Activated CD4-positive, alpha-beta T cell treated with anti-CD3 and anti-CD28 coated beads, Interleukin-2, amount 50 U/mL, for 4 hours (primary cell): ENCODE measurements around the gene ZBED1.
"Not testable (repeated sequence)": the region's sequence is repeated elsewhere in the genome, so short reads cannot be mapped to it uniquely, and the experiment has no call there.

Experiments
- DNase-seq, 2 experiments: peaks; one replicate each; pipeline ENCODE4 v3.0.0-alpha.2; 2020

The ZBED1 gene

DNA sequence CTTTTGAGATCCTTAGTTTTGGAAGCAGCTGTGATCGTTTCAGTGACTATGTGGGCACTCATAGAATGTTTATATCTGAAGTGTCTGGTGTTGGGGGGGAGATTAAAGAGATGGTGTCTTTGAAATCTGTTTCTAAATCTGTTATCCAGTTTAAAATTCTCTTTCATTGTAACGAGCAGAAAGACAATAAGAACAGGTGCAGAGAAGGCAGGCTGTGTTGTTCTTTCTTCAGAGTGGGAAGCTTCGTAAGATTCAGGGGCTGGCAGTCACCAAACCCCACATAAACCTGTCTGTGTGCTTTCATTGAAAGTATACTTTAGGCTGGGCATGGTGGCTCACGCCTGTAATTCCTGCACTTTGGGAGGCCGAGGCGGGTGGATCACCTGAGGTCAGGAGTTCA lies 16.3 kb upstream of the ZBED1 start:
- DNase-seq: no peak

DNA sequence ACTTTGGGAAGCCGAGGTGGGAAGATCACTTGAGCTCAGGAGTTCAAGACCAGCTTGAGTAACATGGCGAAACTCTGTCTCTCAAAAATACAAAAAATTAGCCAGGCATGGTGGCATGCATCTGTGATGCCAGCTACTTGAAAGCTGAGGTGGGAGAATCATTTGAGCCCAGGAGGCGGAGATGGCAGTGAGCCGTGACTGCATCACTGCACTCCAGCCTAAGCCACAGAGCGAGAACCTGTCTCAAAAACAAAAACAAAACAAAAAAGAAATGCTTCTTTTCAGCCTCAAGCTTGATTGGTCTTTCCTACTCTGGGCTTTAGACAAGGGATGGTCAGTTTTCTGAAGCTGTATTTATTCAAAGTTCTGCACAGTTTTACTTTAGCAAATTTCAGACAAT lies 15.8 kb upstream of the ZBED1 start:
- no peak for DNase-seq

DNA sequence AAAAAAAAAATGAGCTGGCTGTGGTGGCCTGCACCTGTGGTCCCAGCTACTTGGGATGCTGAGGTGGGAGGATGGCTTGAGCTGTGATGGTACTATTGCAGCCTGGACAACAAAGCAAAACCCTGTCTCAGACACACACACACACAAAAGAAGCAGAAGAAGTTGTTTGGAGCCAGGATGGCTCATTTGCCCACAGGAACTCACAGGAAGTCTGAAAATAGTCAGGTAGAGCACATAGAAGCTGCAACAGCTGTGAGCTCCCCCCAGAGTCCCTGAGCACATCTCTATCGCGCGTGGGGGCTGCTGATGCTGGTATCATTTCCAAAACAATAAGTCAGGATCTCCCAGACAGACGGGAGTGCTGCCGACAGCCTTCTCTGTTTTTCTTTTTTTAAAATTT lies 13.4 kb upstream of the ZBED1 start:
- DNase-seq: no peak

- DNase-seq: no peak
These were observed 12.4 kb upstream of the ZBED1 start for GRCh38 chrX:2513121-2513664.

- DNase-seq: no peak
These were observed 11.7 kb upstream of the ZBED1 start for GRCh38 chrX:2512501-2512900.

DNA sequence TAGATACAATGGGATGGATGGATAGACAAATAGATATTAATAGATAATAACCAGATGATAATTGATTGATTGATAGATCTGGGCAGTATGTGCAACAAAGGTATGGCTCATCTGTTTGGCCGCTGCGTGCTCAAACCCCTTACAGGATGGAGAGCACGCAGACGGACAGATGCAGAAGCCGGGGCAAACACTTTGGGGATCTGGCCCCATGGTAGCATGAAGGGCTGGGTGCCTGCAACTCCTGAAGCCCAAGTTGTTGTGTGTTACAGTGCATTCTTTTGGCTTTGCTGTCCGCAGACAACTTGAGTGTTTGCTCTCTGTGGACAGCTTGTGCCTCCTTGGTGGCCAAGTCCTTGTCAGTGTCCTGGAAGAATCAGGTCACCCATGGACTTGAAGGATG lies 10.6 kb upstream of the ZBED1 start:
- no peak for DNase-seq

- DNase-seq: no peak
These were observed 8.0 kb upstream of the ZBED1 start for GRCh38 chrX:2508648-2509335.

DNA sequence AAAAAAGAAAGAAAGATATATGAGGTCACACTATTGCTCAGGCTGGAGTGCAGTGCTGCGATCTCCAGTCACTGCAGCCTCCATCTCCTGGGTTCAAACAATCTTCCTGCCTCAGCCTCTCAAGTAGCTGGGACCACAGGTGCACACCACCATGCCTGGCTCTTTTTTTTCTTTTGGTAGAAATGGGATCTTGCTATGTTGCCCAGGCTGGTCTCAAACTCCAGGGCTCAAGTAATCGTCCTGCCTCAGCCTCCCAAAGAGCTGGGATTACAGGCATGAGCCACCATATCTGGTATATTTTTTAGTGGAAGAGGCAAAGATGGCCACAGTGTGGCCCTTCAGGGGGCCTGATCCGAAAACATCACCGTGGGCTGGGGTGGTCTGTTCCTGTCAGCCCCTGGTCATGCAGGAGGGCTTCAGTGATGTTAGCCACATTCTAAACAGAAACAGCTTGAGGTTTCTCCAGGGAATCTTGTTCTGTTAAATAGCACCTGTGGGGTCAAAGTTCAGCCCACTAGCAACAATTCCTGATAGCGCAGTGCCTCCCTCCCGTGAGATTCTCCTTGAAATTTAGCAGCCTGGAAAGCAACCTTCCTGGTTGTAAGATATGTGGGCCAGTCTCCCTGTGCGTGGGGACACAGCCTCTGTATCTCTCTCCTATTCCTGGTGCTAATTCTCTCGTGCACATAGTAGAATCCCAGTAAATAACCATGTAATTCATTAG lies 7.3 kb upstream of the ZBED1 start:
- no peak for DNase-seq

GRCh38 chrX:2507196-2507595 lies 6.4 kb upstream of the ZBED1 start:
- no peak for DNase-seq

GRCh38 chrX:2505341-2505740 lies 4.6 kb upstream of the ZBED1 start:
- not testable (repeated sequence) for DNase-seq

DNA sequence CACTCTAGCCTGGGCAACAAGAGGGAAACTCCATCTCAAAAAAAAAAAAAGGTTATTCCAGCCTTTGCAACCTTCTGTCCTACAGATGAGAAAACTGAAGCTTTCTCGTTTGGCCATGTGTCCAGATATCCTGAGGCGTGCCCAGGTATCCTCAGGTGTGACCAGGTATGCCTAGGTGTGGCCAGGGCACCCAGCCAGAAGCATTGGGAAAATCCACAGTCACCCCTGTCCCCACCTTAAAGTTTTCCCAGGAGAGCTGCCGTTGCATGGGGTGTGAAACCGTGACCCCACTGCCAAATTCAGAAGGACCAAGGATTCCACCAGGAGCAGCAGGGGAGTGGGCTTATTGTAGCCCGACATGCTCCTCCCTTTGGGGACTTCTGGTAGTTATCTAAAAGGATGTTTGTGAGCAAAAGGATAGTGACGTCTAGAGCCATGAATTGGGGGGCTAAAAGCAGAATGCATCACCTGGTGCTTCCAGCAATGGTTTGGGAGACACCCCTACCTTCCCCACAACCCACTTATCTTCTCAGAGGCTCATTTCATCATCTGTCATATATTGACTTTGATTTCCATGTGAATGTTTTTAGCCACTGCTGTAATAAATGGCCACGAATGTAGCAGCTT lies 4.0 kb upstream of the ZBED1 start:
- DNase-seq: no peak

- DNase-seq: no peak
These were observed 3.1 kb upstream of the ZBED1 start for GRCh38 chrX:2503591-2504500.

- no peak for DNase-seq
These were observed 2.1 kb upstream of the ZBED1 start for GRCh38 chrX:2502668-2503519.

DNA sequence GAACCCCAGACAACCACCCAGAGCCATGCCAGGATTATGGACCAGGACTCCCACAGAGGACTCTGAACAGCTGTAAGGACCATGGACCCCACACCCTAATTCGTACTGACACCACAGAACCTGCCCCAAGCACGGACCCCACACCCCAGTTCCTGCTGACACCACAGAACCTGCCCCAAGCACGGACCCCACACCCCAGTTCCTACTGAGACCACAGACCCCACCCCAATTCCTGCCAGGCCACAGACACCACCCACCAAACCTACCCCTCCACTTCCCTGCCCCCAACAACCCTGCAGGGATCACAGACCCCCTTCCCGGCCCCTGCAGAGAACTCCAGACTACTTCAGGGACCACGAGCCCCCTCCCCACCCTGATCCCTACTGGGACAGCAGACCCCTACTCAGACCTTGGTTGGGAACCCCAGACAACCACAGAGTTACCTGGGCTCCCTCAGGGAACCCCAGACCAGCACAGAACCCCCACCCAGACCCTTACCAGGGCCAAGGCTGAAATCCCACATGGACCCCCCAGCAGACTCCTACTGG lies 1.4 kb upstream of the ZBED1 start:
- DNase-seq: no peak

- no peak for DNase-seq
These were observed 855 bp upstream of the ZBED1 start for GRCh38 chrX:2501559-2502102.

- peak in 1 of 2 experiments; percentile 21 for DNase-seq
These were observed 529 bp downstream of the ZBED1 start for GRCh38 chrX:2500091-2500802.

DNA sequence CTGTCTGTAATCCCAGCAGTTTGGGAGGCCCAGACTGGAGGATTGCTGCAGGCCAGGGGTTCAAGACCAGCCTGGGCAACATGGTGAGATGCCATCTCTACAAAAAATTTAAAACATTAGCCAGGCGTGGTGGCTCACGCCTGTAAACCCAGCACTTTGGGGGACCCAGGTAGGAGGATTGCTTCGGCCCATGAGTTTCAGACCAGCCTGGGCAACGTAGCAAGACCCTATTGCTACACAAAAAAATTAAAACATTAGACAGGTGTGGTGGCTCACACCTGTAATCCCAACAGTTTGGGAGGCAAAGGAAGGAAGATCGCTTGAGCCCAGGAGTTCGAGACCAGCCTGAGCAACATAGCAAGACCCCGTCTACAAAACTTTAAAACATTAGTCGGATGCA lies 1.3 kb downstream of the ZBED1 start:
- DNase-seq: no peak

- no peak for DNase-seq
These were observed 1.9 kb downstream of the ZBED1 start for GRCh38 chrX:2498781-2499302.

GRCh38 chrX:2497961-2498780 lies 2.6 kb downstream of the ZBED1 start:
- no peak for DNase-seq
